Measurements from ENCODE around the gene ERVFRD-1. TPM values are rescaled to one million over a fixed set of nuclear protein-coding genes. Genes with fewer than 3 reads are reported as not detected.

Gene ERVFRD-1
- total RNA-seq, 4 donors from 2014 or later, result 0.42 TPM; not detected in 3

GRCh38 chr6:11066505-11067347 lies 44.8 kb downstream of the ERVFRD-1 start:
- WGBS, 2 donors, result 94 to 95% methylated on average over 6 of the region's 6 CpGs
- no peak overlapping the region for H3K4me3 ChIP-seq (ENCODE audit: low read depth, poor library complexity, severe bottlenecking)
- TF ChIP-seq CTCF (IDR thresholded peaks at IDR 0.05), result no peak
- TF ChIP-seq POLR2A (IDR thresholded peaks at IDR 0.05), result no peak
- no peak for DNase-seq (ENCODE audit: low spot score in 2 of 2)
- intact Hi-C loops (cut with DNase I; ENCODE audit: low total_unique reads), result no loop called here

- WGBS, 2 donors, result 88 to 93% methylated on average over 6 of the region's 6 CpGs
- TF ChIP-seq CTCF (IDR thresholded peaks at IDR 0.05) (no peak), POLR2A (IDR thresholded peaks at IDR 0.05) (no peak)
- H3K4me3 ChIP-seq (ENCODE audit: low read depth, poor library complexity, severe bottlenecking), result no peak overlapping the region
- intact Hi-C loops (cut with DNase I; ENCODE audit: low total_unique reads), result no loop called here
- no peak for DNase-seq (ENCODE audit: low spot score in 2 of 2)
These were observed 45.9 kb downstream of the ERVFRD-1 start for GRCh38 chr6:11065436-11066202.

GRCh38 chr6:11064836-11065235 lies 46.7 kb downstream of the ERVFRD-1 start:
- WGBS, 2 donors, result 65 to 69% methylated on average over 3 of the region's 3 CpGs
- TF ChIP-seq CTCF (IDR thresholded peaks at IDR 0.05), result no peak
- no peak for TF ChIP-seq POLR2A (IDR thresholded peaks at IDR 0.05)
- no peak overlapping the region for H3K4me3 ChIP-seq (ENCODE audit: low read depth, poor library complexity, severe bottlenecking)
- no peak for DNase-seq (ENCODE audit: low spot score in 2 of 2)
- intact Hi-C loops (cut with DNase I; ENCODE audit: low total_unique reads), result no loop called here

- TF ChIP-seq POLR2A (IDR thresholded peaks at IDR 0.05), result no peak
- no peak for TF ChIP-seq CTCF (IDR thresholded peaks at IDR 0.05)
- DNase-seq (ENCODE audit: low spot score in 2 of 2), result no peak
- H3K4me3 ChIP-seq (ENCODE audit: low read depth, poor library complexity, severe bottlenecking), result no peak overlapping the region
- 94 to 97% methylated on average over 2 of the region's 2 CpGs for WGBS, 2 donors
- intact Hi-C loops (cut with DNase I; ENCODE audit: low total_unique reads), result no loop called here
These were observed 48.8 kb downstream of the ERVFRD-1 start for GRCh38 chr6:11062715-11063114.

- DNase-seq (ENCODE audit: low spot score in 2 of 2), result no peak
- TF ChIP-seq CTCF (IDR thresholded peaks at IDR 0.05) (no peak), POLR2A (IDR thresholded peaks at IDR 0.05) (no peak)
- no peak overlapping the region for H3K4me3 ChIP-seq (ENCODE audit: low read depth, poor library complexity, severe bottlenecking)
- intact Hi-C loops (cut with DNase I; ENCODE audit: low total_unique reads), result no loop called here
- 92 to 93% methylated on average over 4 of the region's 4 CpGs for WGBS, 2 donors
These were observed 49.4 kb downstream of the ERVFRD-1 start for GRCh38 chr6:11062083-11062482.
